WTC11 (cell line): ENCODE data around the gene C2orf76. TPM values are rescaled to one million over a fixed set of nuclear protein-coding genes. Genes with fewer than 3 reads are reported as not detected.

Experiments
- ATAC-seq: fragments of 200-7000 bp; cut with Tn5 transposase; 2 replicates; pipeline ENCODE4 v1.10.0; 2021; ENCODE audit warnings: mild to moderate bottlenecking, moderate library complexity
- CTCF ChIA-PET: fragments of 300-600 bp; sonication (Branson Sonifier 250); formaldehyde crosslinking; loops from one replicate; lab custom pipeline; 2021; ENCODE audit warnings: antibody characterized with exemption; lab: Charles Lee
- POLR2A ChIA-PET: fragments of 350-600 bp; sonication (Branson Sonifier 250); formaldehyde crosslinking; loops from one replicate; lab custom pipeline; 2021; ENCODE audit warnings: antibody characterized with exemption; lab: Charles Lee
- DNase-seq: peaks from one replicate; pipeline ENCODE4 v3.0.0; 2021; ENCODE audit warnings: low spot score
- H3K27ac Mint-ChIP-seq: 2 replicates; pipeline ENCODE4 v1.8.0; 2021; ENCODE audit warnings: mixed read lengths
- H3K27me3 Mint-ChIP-seq: 2 replicates; pipeline ENCODE4 v1.8.0; 2021; ENCODE audit warnings: low read depth, mild to moderate bottlenecking, moderate library complexity, mixed read lengths
- H3K36me3 Mint-ChIP-seq: 2 replicates; pipeline ENCODE4 v1.8.0; 2021; ENCODE audit warnings: mixed read lengths
- H3K4me1 Mint-ChIP-seq: 2 replicates; pipeline ENCODE4 v1.8.0; 2022; ENCODE audit warnings: mixed read lengths
- H3K4me3 Mint-ChIP-seq: 2 replicates; pipeline ENCODE4 v1.8.0; 2021; ENCODE audit warnings: mild to moderate bottlenecking, moderate library complexity, mixed read lengths
- H3K9me3 Mint-ChIP-seq: 2 replicates; pipeline ENCODE4 v1.8.0; 2021; ENCODE audit warnings: mixed read lengths
- CDX4 ChIP-seq: fragments of 250-450 bp; sonication (Bioruptor Pico); IDR thresholded peaks from 2 replicates; pipeline ENCODE4 v1.9.0; 2021; ENCODE audit warnings: moderate library complexity, mild to moderate bottlenecking, inconsistent platforms, borderline replicate concordance
- CREM ChIP-seq: sonication (generic); formaldehyde crosslinking; IDR thresholded peaks from 2 replicates; pipeline ENCODE4 v1.8.1; 2022; ENCODE audit warnings: mild to moderate bottlenecking, missing genetic modification reagents, moderate library complexity
- CTCF ChIP-seq: fragments of 200-600 bp; IDR thresholded peaks from 2 replicates; pipeline ENCODE4 v1.8.0; 2022; ENCODE audit warnings: antibody characterized with exemption
- E2F5 ChIP-seq: sonication (generic); formaldehyde crosslinking; IDR thresholded peaks from 2 replicates; pipeline ENCODE4 v1.8.1; 2022; ENCODE audit warnings: mild to moderate bottlenecking, moderate library complexity, missing genetic modification reagents
- FOXJ3 ChIP-seq: sonication (generic); formaldehyde crosslinking; IDR thresholded peaks from 2 replicates; pipeline ENCODE4 v1.9.0; 2021; ENCODE audit warnings: missing genetic modification reagents, mild to moderate bottlenecking, borderline replicate concordance
- FOXP1 ChIP-seq: sonication (generic); formaldehyde crosslinking; IDR thresholded peaks from 2 replicates; pipeline ENCODE4 v1.8.0; 2022; ENCODE audit warnings: missing genetic modification reagents, mild to moderate bottlenecking, moderate library complexity, borderline replicate concordance
- FOXP4 ChIP-seq: sonication (generic); formaldehyde crosslinking; IDR thresholded peaks from 2 replicates; pipeline ENCODE4 v1.8.0; 2022; ENCODE audit warnings: mild to moderate bottlenecking, missing genetic modification reagents
- GRHL2 ChIP-seq: fragments of 250-450 bp; sonication (Bioruptor Pico); IDR thresholded peaks from 2 replicates; pipeline ENCODE4 v1.8.0; 2022; ENCODE audit warnings: mild to moderate bottlenecking, moderate library complexity; ENCODE audit not compliant: insufficient replicate concordance, severe bottlenecking
- HMGXB4 ChIP-seq: sonication (generic); formaldehyde crosslinking; IDR thresholded peaks from 2 replicates; pipeline ENCODE4 v1.8.1; 2023; ENCODE audit warnings: mild to moderate bottlenecking, moderate library complexity, missing genetic modification reagents
- JUN ChIP-seq: sonication (generic); formaldehyde crosslinking; IDR thresholded peaks from 2 replicates; pipeline ENCODE4 v1.8.0; 2023; ENCODE audit warnings: mild to moderate bottlenecking, missing genetic modification reagents
- MAX ChIP-seq: sonication (generic); formaldehyde crosslinking; IDR thresholded peaks from 2 replicates; pipeline ENCODE4 v1.8.0; 2022; ENCODE audit warnings: mild to moderate bottlenecking, missing genetic modification reagents
- MXD4 ChIP-seq: fragments of 250-450 bp; sonication (Bioruptor Pico); IDR thresholded peaks from 2 replicates; pipeline ENCODE4 v1.8.0; 2021; ENCODE audit warnings: mild to moderate bottlenecking, moderate library complexity, borderline replicate concordance
- OVOL2 ChIP-seq: fragments of 250-450 bp; sonication (Bioruptor Pico); IDR thresholded peaks from 2 replicates; pipeline ENCODE4 v1.9.0; 2021; ENCODE audit warnings: mild to moderate bottlenecking, borderline replicate concordance
- PRDM15 ChIP-seq: sonication (generic); formaldehyde crosslinking; IDR thresholded peaks from 2 replicates; pipeline ENCODE4 v1.8.0; 2022; ENCODE audit warnings: missing genetic modification reagents
- SOX15 ChIP-seq: fragments of 250-450 bp; sonication (Bioruptor Pico); IDR thresholded peaks from 2 replicates; pipeline ENCODE4 v1.9.0; 2021; ENCODE audit warnings: mild to moderate bottlenecking
- USF2 ChIP-seq: sonication (generic); formaldehyde crosslinking; IDR thresholded peaks from 2 replicates; pipeline ENCODE4 v1.8.1; 2023; ENCODE audit warnings: mild to moderate bottlenecking, missing genetic modification reagents, moderate library complexity
- ZBTB21 ChIP-seq: sonication (generic); formaldehyde crosslinking; IDR thresholded peaks from 2 replicates; pipeline ENCODE4 v1.8.1; 2023; ENCODE audit warnings: mild to moderate bottlenecking, missing genetic modification reagents, borderline replicate concordance
- ZBTB43 ChIP-seq: sonication (generic); formaldehyde crosslinking; IDR thresholded peaks from 2 replicates; pipeline ENCODE4 v1.8.1; 2023; ENCODE audit warnings: mild to moderate bottlenecking, missing genetic modification reagents
- ZNF121 ChIP-seq: sonication (generic); formaldehyde crosslinking; IDR thresholded peaks from 2 replicates; pipeline ENCODE4 v1.8.0; 2023; ENCODE audit warnings: missing genetic modification reagents
- ZNF138 ChIP-seq: sonication (generic); formaldehyde crosslinking; conservative IDR thresholded peaks from 2 replicates; pipeline ENCODE4 v1.8.1; 2022; ENCODE audit warnings: mild to moderate bottlenecking, moderate library complexity, missing genetic modification reagents
- total RNA-seq: library from RNA; stranded (reverse); gene quantifications from 3 replicates; pipeline ENCODE4 v1.2.3, GENCODE V29; 2021

The C2orf76 gene
- total RNA-seq, 1 experiment from 2014 or later: 4.4 TPM

GRCh38 chr2:119415630-119416029 is 49.0 kb upstream of the C2orf76 start (continued):
- TF ChIP-seq HMGXB4 (CRISPR knock-in tag) (no peak), JUN (no peak), FOXP4 (CRISPR knock-in tag) (no peak)

- peaks cover 3% of the 10 kb centered on the region for H3K27me3 Mint-ChIP-seq
- peaks cover 3% of the 10 kb centered on the region for H3K4me1 Mint-ChIP-seq
- CTCF ChIA-PET: no interaction called here
- peaks cover 23% of the 10 kb centered on the region for H3K9me3 Mint-ChIP-seq
- ATAC-seq (no peak), DNase-seq (no peak)
- POLR2A ChIA-PET: no interaction called here
- H3K27ac Mint-ChIP-seq: no peak overlapping the region
- no peaks in the 10 kb centered on the region; the same call in 1 of the 2 replicates for H3K36me3 Mint-ChIP-seq
- TF ChIP-seq E2F5 (CRISPR knock-in tag) (no peak), CREM (no peak), CDX4 (no peak), ZBTB21 (CRISPR knock-in tag) (no peak), FOXJ3 (no peak), ZBTB43 (CRISPR knock-in tag) (no peak), CTCF (no peak), PRDM15 (CRISPR knock-in tag) (no peak), ZNF121 (CRISPR knock-in tag) (no peak), ZNF138 (CRISPR knock-in tag) (no peak), MXD4 (CRISPR knock-in tag) (no peak), SOX15 (CRISPR knock-in tag) (no peak), GRHL2 (CRISPR knock-in tag) (no peak), USF2 (CRISPR knock-in tag) (no peak), OVOL2 (no peak), JUN (no peak), MAX (CRISPR knock-in tag) (no peak), FOXP4 (CRISPR knock-in tag) (no peak), FOXP1 (CRISPR knock-in tag) (no peak)
- no peak overlapping the region for H3K4me3 Mint-ChIP-seq
Measured at GRCh38 chr2:119414894-119415293, 48.3 kb upstream of the C2orf76 start.
